ENCODE data around the gene TOMM70.
"Not testable (repeated sequence)": the region's sequence is repeated elsewhere in the genome, so short reads cannot be mapped to it uniquely, and the experiment has no call there.

Gene TOMM70

GRCh38 chr3:100400780-100401673, at the start of gene TOMM70, which contains the start of gene LNP1:
TSS of gene TOMM70 (minus strand) at chr3:100401089. CDS start at chr3:100400949, 140 bp downstream.
TSS of gene LNP1 (plus strand) at chr3:100401539. CDS start at chr3:100429730, 28,191 bp downstream.
- DNase-seq (ENCODE audit: low read depth in 2 of 2, low spot score in 1 of 2), result peak; percentile 91 to 92

- DNase-seq (ENCODE audit: low read depth in 2 of 2, low spot score in 1 of 2), result no peak
Measured at GRCh38 chr3:100449214-100449613, 48.3 kb upstream of the TOMM70 start.

- no peak for DNase-seq (ENCODE audit: low read depth in 2 of 2, low spot score in 1 of 2)
Measured at GRCh38 chr3:100448079-100448478, 47.2 kb upstream of the TOMM70 start.

- not testable (repeated sequence) for DNase-seq (ENCODE audit: low read depth in 2 of 2, low spot score in 1 of 2)
Measured at GRCh38 chr3:100447067-100447466, 46.2 kb upstream of the TOMM70 start.

DNA sequence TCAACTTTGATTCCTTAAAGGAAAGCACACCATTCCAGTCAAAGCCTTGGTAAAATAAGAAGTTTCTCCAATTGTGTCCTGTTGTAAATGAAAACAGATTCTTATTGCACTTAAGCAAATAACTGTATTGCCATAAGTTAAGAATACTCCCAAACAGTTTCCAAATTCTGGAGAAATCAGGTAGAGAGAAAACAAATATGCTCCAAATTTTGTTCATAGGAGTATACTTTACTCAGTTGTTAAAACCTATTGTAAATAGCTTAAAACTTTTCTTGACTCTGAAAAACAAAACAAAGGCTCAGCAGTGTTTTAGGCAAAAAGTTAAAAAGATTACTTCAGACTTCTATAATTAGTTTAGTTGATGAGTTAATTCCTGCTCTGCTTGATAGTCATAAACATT, 42.8 kb upstream of the TOMM70 start:
- no peak for DNase-seq (ENCODE audit: low read depth in 2 of 2, low spot score in 1 of 2)

DNA sequence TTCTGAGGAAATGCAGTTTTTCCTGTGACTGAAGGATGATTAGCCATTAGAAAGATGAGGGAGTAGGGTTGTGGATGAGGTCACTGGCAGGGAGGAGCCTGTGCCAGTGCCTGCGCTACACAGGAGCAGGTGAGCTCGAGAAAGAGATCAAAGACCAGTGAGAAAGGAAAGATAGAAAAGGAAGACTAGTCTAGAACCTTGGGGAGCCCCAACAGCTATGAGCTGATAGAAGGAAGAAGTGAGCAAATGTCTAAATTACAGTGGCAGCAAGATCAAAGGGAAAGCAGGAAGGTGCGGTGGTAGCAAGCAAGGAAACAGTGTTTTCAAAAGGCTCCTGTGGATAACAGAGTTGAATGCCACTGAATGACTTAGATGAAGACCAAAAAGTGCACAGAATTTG, 40.0 kb upstream of the TOMM70 start:
- DNase-seq (ENCODE audit: low read depth in 2 of 2, low spot score in 1 of 2), result no peak

DNA sequence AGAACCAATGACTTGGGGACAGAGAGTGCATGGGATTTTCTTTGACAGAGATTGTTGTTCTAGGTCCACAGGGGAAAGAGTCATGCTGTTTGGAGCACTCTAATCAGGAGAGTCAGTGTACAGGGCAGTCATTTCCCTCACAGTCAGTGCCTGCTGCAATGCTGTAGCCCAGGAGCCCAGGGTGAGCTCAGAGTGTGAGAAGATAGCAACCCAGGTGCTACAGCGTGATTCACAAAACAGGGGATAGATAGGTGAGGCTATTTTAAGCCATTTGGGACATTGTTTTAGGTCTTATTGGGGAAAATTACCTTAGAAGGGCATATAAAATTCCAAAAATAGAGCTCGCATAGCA, 37.7 kb upstream of the TOMM70 start:
- no peak for DNase-seq (ENCODE audit: low read depth in 2 of 2, low spot score in 1 of 2)

DNA sequence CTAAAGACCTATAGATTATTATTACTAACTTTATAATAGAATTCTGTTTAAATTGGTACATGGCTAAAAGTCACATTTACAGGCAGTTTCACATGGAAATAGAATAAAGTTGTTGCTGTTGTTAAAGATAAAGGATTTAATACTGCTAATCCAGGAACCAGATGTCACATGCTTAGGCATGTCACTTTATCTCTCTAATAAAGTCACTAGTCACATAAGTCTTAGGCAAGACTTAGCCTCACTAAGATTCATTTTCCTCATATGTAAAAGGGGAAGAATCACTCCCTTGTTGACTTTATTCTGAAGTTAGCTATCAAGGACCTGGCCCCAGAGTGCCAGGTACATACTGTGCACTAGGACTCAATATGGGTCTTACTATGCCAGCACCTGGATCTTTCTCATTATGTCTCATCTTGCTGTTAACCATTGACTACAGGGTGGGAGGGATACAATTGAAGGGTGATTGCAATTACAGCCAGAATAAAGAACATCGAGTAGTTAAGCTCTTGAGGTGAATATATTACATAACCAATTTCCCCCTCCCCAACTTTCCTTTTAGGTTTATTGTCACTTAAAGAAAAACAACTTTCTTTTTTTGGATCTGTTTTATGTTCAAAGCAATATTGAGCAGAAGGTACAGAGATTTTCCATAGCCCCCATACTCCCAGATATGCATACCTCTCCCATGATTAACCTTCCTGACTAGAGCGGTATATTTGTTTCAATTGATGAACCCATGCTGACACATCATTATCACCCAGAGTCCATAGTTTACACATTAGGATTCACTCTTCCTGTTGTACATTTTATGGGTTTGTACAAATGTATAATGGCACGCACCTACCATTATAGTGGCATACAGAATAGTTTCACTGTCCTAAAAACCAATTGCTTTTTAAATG, 37.1 kb upstream of the TOMM70 start:
- no peak for DNase-seq (ENCODE audit: low read depth in 2 of 2, low spot score in 1 of 2)

GRCh38 chr3:100436951-100437350, 36.1 kb upstream of the TOMM70 start:
- no peak for DNase-seq (ENCODE audit: low read depth in 2 of 2, low spot score in 1 of 2)

GRCh38 chr3:100429187-100429716, 28.4 kb upstream of the TOMM70 start:
- no peak for DNase-seq (ENCODE audit: low read depth in 2 of 2, low spot score in 1 of 2)

GRCh38 chr3:100427699-100428098, 26.8 kb upstream of the TOMM70 start:
- DNase-seq (ENCODE audit: low read depth in 2 of 2, low spot score in 1 of 2), result no peak

- no peak for DNase-seq (ENCODE audit: low read depth in 2 of 2, low spot score in 1 of 2)
Measured at GRCh38 chr3:100426067-100426682, 25.3 kb upstream of the TOMM70 start.

DNA sequence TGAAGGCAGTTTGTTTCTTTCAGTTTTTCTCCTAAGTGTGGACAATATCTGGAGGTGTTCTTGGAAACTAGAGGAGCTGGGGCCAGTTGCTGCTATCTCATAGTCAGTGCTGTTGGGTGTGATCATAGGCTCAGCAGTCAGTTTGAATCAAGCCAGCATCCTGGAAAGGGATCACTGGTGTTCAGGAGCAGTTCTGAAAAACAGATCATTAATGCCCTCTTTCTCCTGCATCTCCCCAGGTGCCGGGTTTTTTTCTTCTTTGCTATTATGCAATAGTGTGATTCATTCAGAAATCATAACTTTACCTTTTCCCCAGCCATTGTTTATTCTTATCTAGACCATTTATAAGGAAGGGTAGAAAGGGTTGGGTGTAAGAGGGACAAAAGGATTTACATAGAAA, 24.4 kb upstream of the TOMM70 start:
- DNase-seq (ENCODE audit: low read depth in 2 of 2, low spot score in 1 of 2), result no peak

- no peak for DNase-seq (ENCODE audit: low read depth in 2 of 2, low spot score in 1 of 2)
Measured at GRCh38 chr3:100424261-100424660, 23.4 kb upstream of the TOMM70 start.

- no peak for DNase-seq (ENCODE audit: low read depth in 2 of 2, low spot score in 1 of 2)
Measured at GRCh38 chr3:100423611-100424010, 22.7 kb upstream of the TOMM70 start.

DNA sequence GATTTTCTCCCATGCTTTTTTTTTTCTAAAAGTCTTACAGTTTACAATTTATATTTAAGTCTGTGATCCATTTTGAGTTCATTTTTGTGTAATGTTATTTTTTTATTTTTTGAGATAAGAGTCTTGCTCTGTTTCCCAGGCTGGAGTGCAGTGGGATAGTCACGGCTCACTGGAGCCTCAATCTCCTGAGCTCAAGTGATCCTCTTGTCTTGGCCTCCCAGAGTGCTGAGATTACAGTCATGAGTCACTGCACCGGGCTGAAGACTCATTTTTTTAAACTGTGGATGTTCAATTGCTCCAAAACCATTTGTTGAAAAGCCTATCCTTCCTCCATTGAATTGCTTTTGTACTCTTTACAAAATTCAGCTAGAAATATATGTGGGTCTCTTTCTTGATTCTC, 20.0 kb upstream of the TOMM70 start:
- DNase-seq (ENCODE audit: low read depth in 2 of 2, low spot score in 1 of 2), result no peak

GRCh38 chr3:100419406-100419805, 18.5 kb upstream of the TOMM70 start:
- DNase-seq (ENCODE audit: low read depth in 2 of 2, low spot score in 1 of 2), result no peak

DNA sequence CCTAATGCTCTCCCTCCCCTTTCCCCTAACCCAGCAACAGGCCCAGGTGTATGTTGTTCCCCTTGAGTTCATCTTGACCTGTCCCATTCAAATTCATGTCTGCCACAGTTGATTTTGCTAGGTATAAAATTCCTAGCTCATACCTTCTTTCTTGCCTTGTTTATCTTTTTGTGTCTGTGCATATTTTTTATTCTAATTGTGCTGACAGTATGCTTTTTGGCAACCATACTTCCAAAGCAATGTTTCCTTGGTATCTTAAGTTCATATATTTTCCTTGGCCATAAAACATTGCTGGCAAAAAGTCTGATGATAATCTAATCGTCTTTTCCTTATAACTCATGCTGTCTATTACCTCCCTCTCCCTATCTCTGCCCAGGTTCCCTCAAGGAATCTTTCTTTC, 16.0 kb upstream of the TOMM70 start:
- DNase-seq (ENCODE audit: low read depth in 2 of 2, low spot score in 1 of 2), result no peak

GRCh38 chr3:100416176-100416575, 15.3 kb upstream of the TOMM70 start:
- no peak for DNase-seq (ENCODE audit: low read depth in 2 of 2, low spot score in 1 of 2)

DNA sequence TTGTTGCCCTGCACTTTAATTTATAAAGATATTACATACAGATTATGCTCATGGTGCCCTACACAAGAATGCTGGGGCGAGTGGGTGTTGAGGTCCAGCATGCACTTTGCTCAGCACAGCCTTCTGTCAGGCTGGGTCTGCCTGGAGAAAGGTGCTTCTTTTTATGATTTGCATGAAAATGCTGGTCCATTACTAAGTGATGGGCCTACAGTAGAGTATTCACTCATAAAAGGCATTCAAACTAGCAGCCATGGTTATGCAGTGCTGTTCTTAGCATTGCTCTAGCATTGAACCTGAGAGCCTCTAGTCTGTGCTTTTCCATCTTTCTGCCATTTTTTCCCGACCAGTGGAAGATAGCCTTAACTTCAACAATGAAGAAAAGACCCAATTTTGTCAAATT, 12.7 kb upstream of the TOMM70 start:
- DNase-seq (ENCODE audit: low read depth in 2 of 2, low spot score in 1 of 2), result no peak

- no peak for DNase-seq (ENCODE audit: low read depth in 2 of 2, low spot score in 1 of 2)
Measured at GRCh38 chr3:100412912-100413590, 12.2 kb upstream of the TOMM70 start.

Measured in stimulated activated CD8-positive, alpha-beta memory T cell treated with anti-CD3 and anti-CD28 coated beads, Interleukin-4, amount 100 ng/mL, for 4 hours (primary cell).